Posterior cingulate gyrus (tissue), 11 donors: ENCODE measurements around the gene ATXN1.

ENCODE experiments used
- DNase-seq, 10 donors: peaks; one replicate each; pipeline versions ENCODE4 v3.0.0 to v3.0.0-alpha.2; 2020 to 2021; ENCODE audit warnings: mixed read lengths in 3 of 10
- intact Hi-C: fragments of 100-400 bp; cut with DNase I; formaldehyde crosslinking; loops from one replicate; pipeline ENCODE4 v1.15.1; 2023

The ATXN1 gene

DNA sequence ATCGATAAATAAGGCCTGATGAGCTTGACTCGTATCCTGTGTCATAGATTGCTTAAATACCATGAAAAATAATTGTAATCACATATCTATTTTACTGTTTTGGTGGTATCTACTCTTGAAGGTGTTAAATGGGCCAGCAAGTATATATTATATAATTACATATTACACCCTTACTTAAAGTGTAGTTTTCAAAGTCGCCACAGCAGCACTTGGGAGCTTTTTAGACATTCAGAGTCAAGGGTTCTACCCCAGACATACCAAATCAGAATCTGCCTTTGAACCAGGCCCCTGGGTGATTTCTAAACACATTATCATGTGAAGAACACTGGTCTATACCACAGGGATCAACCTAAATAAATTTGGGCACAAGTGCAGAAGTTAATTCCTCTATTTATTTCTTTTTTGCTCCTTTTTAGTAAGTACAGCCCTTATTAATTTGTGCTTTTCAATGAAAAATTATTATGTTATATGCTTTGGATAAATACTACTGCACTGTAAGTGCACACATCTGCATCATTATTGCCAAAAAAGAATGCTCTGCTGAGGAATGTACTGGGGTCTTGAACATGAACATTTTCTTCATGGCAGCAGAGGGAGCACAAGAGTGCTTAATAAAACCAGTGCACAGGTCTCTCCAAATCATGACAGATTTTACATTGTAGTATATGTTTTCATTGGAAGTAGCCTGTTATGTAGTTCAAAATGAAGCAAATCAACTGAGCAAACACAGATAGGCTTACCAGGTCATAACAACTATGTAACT, 3.1 kb upstream of the ATXN1 start:
- intact Hi-C loops = loop anchor here (5.0 kb wide), 1 partner anchor 203 kb away; no protein-coding TSS in a partner anchor
- DNase-seq = no peak

DNA sequence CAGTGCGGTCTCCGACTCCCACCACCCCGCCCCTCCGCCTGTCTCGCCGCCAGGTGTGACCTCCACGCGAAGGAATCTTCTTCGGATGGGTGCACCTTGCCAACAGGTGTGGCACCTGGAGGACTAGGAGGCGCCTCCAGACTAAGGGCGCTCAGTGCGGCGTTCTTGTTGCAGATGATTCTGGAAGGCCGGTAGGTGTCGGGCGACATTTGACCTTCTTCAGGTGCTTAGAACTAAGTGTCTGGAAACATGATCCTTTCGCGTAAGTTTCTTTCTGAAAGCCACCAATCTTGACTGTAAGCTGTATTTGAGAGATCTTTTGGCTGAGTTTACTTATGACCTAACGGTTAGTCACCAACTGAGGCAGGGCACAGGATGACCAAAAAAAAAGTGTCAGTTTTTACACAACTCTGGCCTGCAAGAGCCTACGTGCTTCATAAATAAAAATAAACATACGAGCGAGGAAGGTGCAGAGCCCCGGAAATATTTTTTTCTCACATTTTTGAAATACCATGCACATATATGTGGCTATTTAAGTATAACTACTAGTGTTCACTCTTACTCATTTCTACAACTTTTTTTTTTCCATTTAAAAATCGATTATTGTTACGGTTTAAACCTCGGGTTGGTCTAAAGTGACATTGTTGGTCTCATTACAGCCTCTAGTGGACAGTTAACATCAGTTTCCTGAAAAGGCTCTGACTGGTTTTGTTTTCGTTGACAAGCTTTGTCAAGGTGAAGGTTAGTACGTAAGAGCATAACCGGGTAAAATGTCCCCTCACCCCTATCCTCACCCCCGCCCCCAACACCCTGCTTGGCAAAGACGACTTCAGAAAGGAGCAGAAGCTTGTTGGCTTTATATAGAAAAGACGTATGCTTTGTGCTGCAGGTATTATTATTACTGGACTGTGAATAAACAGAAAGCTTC, 1.6 kb upstream of the ATXN1 start:
- peak in 2 of 10 donors; percentile 73 to 76 for DNase-seq

DNA sequence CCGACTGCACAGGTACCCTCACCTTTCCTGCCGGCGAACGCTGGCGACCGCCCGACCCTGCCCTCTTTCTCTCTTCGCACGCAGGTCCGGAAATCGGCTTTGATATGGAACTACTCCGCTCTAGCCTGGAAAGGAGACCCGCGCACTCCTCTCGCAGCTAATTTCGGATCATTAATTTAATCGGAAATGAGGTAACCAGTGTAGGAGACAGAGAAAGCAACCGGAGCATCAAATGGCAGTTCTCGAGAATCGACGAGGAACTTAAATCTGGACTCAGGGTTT, 949 bp upstream of the ATXN1 start:
- intact Hi-C loops = loop anchor here (2.0 to 5.0 kb wide), 2 partner anchors 205 to 429 kb away; no protein-coding TSS in a partner anchor
- no peak for DNase-seq

More for the DNA sequence above, 1.6 kb upstream of the ATXN1 start:
- intact Hi-C loops = loop anchor here (1.0 to 5.0 kb wide), 3 partner anchors 204 to 430 kb away; no protein-coding TSS in a partner anchor

DNA sequence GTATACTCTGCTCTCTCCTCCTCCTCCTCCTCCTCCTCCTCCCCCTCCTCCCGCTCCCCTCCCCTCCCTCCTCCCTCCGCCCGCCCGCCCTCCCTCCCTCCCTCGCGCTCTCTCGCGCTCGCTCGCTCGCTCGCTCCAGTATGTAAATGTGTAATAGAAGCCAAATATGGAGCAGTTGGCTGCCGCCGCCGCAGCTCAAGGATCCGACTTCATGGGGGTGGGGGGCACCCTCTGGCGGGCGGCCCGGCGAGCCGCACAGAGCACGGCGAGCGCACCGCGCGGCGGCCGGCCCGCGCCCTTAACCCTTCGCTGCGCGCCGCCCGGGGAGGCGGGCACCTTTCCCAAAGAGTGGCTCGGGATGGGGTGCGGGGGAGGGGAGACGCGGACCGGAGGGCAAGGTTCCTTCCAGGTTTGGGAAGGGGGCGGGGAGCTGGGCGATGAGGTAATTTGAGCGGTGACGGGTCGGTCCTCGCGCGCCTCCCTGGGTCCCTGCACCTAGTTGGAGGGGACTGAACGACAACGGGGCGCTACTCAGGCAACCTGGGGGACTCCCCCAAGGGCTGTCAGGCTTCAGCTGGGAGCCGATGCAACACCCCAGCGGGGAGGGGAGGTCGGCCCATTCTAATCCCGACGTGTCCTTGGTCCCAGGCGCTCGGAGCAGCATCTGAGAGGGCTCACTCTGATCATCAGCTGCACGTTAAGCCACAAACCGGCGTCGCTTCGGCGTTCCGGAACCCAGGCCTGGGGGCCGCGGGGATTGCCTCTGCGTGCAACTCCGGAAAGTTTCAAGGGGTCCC, 409 bp upstream of the ATXN1 start:
- intact Hi-C loops = loop anchor here (2.0 to 5.0 kb wide), 2 partner anchors 206 to 429 kb away; no protein-coding TSS in a partner anchor
- DNase-seq = peak; percentile 57 to 96 (median 76)

DNA sequence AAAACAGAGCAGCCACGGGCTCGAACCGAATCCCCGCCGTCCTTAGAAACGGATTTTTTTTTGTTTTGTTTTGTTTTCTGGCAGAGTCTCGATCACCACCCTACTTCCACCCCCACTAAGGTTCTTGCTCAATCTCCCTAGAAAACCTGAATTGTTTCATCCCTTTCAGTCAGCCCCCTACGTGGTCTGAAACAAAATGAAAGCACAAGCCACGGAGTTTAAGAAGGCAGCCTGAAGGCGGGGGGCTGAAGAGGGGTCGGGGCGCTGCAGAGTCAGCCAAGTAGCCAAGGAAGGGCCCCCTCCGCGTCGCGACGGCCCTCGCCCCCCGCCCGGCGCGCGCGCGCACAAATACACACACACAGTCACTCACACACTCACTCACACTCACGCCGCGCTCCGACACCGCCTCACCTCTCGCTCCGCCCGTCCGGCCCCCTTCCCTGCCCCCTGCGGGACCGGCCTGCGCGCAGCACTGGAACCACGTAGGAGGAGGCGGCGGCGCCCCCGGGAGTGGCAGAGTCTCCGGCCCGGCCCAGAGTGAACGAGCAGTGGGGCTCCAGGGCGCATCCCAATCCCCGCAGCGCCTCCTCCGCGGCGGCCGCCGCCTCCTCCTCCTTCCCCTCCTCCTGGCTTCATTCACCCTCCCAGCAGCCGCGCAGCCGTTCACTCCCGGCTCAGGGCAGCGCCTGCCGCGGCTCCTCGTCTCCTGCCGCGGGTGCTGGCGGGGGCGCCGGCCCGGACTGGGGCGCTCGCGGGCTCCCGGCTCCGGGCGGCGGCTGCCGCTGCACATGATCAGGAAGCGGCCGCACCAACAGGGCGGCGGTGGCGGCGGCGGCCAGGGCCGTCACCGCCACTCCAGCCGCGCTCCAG, 1.4 kb downstream of the ATXN1 start:
- DNase-seq = peak; percentile 73 to 97 (median 80)
- intact Hi-C loops = loop anchor here (5.0 to 10.0 kb wide), 2 partner anchors 125 to 207 kb away; no protein-coding TSS in a partner anchor

DNA sequence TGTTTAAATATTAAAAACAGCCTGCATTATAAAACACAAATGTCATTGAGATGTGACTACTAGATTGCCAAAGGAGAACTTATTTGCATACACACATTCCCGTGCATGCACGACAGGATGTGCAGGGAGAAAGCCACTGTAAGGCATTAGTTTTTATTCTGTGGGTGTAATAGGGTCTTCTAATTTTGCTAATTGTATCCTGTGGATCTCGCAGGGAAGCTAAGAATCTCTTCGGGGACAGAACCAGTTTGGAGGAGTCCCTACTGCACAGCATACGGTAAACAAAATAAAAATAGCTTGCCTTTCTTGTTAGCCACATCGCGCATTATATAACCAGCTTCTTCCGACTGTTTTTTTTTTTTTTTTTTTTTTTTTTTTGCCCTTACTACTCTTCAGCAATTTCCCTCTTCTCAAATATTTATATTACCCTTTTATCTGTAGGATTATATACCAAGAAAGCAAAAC, 2.0 kb downstream of the ATXN1 start:
- DNase-seq = no peak
- intact Hi-C loops = loop anchor here (10.0 kb wide), 1 partner anchor 124 kb away; no protein-coding TSS in a partner anchor

DNA sequence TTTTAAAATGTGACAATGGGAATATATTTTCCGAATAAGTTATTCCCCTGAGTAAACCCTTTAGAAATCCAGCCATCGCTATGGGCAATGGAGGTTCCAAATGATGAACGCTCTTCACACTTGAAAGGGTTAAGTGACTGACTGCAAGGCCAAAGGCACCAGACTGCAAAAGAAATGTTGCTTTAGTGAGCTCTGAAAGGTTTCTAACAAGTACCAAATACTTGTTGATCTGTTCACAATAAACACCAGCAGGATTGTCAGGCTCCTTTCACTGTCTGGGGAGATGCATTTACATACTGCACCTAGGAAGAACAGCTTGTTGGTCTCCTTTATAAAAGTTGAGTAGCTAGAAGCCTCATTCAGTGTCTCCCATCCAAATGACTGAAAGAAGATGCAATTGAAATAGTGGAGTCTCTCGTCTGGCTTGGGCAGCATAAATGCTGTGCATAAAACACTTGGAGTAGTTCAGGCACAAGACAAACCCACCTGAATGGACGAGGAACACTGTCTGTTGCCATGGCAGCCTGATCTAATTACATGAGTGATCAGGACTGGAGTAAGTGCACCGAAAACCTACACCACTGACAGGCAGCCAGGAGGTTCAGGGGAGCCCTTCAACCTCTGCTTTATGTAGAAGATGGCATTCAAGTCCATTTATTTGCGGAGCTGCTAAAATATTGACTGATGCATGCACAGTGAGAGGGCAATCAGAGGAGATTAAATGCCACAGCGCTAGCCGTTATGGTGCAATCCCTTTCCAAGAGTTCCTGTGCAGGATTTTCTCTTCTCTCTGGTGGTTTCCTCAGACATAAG, 2.9 kb downstream of the ATXN1 start:
- DNase-seq = peak in 1 of 10 donors; percentile 72
- intact Hi-C loops = loop anchor here (10.0 kb wide), 1 partner anchor 124 kb away; no protein-coding TSS in a partner anchor

DNA sequence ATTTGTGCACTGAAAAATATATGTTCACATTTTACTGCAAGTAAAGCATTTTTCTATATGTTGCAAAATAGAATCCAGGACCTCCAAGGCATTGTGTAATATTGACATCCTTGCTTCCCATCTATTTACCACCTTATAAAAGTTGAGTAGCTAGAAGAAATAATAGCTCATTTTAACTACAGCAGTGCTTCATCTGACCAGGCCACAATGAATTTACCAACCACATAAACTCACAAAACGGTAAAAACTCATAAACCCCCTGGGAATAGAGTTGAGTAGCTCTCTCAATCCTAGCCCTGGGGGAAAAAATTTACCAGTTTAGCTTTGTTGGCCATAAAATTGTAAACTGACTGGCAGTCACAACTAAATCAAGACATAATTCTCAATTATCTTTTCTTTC, 3.9 kb downstream of the ATXN1 start:
- intact Hi-C loops = loop anchor here (10.0 kb wide), 1 partner anchor 123 kb away; no protein-coding TSS in a partner anchor
- DNase-seq = no peak

DNA sequence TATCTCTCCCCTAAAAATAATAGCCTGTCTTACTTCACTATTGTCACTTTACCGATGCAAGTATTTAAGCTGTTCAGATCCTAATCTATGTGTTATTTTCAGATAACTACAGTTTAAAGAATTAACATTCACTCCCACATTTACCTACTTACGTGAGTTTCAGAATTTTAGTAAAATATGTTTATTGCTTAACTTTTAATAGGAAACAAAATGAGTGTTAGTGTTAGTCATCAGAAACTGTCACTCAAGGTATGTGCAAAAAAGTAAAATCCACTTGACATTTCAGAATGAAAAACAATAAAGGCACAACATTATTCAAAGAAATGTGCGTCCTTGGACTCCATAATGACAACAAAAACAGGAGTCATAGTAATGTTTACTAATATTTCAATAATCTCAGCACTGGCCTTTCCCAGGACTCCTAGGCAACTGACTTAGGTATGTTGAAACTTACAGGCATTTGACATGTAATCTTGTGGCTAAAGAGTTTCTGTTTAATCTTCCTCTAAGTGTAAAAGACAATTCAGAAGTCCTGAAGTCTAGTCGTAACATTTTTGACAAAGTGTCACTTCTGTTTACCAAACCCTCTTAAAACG, 4.5 kb downstream of the ATXN1 start:
- no peak for DNase-seq
- intact Hi-C loops = loop anchor here (10.0 kb wide), 1 partner anchor 122 kb away; no protein-coding TSS in a partner anchor

DNA sequence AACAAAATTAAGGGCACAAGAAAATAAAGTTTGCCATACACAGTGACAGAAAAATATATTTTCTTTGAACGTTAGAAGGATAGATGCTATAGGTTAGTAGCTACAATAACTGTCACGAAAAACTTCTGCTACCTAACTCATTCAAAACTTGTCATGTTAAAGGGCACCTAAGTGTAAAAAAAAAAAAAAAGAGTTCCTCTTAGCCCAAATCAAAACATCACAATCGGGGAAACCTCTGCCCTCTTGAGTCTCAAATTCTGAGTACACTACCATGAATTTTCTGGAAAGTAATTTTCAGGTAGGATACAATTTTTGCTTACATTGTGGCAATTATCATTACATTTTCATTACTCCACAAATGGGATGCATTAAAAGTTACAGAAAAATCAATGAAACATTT, 5.7 kb downstream of the ATXN1 start:
- intact Hi-C loops = loop anchor here (10.0 kb wide), 1 partner anchor 121 kb away; no protein-coding TSS in a partner anchor

DNA sequence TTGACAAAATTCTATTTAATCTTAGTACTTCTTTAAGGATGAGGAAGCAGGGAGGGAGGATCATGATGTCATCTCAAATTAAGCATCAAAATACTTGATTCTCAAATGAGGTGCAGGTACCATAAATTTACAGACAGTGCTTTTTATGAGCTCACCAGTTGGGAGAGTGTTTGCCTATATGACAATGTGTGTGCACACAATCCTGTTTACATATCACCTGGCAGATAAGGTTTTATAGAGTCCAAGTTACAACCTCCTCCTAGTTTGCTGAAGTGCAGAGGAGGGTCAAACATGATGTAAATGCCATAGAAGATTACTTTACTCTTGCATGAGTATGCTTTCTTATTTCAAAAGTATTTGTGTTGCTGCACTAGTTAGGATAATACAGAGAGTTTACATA, 6.4 kb downstream of the ATXN1 start:
- DNase-seq = no peak
- intact Hi-C loops = loop anchor here (10.0 kb wide), 1 partner anchor 120 kb away; no protein-coding TSS in a partner anchor

More for the DNA sequence above, 5.7 kb downstream of the ATXN1 start:
- no peak for DNase-seq

DNA sequence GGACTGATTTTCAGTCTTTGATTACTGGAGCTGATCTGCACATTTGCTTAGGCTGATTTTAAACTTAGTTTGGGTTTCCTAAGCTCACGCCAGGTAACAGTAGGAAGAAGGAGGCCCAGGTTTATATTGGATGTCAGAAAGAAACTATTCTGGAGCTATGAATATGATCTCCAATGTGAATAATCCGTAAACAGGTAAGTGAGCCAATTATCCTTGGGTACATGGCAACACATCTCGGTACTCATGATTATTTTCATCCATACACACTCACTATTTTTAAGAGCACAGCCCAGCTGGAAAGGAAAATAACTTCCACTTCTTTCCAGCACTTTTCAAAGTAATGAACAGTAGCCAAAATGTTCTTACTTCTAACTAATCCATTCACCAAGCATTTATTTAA, 7.0 kb downstream of the ATXN1 start:
- DNase-seq = no peak
- intact Hi-C loops = loop anchor here (10.0 kb wide), 1 partner anchor 119 kb away; no protein-coding TSS in a partner anchor

DNA sequence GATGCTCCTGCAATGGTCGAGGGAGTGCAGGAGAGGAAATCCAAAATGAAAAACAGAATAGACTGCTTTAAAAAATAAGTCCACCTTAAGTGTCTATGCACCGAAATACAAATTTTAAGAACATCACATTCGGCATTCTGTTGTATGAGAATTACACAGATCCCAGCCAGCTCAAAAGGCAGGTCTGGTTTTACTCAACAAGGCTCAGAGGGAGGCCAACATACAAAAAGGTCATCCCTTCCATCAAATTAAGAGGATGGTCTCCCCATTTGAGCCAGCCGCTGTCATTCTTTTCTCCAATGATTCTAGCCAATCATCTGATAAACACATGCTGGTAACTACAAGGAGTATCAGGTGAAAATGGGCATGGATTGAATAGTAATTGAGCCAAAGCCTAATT, 7.9 kb downstream of the ATXN1 start:
- DNase-seq = no peak
- intact Hi-C loops = loop anchor here (10.0 kb wide), 1 partner anchor 119 kb away; no protein-coding TSS in a partner anchor

DNA sequence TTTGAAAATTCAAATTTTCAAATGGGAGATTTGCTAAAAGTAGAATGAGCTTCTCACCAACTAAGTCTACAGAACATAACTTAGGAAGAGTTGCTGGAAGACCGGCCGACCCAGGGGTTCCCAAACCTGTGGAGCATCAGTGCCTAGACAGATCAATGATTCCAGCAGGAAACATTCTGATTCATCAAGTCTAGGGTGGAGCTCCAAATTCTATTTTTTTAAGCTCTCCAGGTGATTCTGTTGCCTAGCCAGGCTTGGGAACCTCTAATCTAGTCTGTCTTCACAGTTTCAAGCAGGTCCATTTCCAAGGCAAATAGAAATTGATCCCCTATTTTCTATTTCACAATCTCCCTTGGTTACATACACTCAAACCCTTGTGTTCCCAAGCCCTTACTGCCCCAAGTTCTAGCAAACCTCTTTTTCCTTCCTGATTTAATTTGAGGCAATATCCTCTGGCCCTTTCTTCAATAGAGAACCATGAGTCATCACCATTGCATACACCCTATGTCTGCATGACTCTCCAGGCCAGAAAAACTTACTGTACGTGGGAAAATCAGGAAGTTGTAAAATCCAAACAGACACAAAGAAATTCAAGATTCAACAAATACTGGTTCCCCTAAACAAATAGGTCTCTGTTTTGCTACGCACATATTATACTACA, 8.9 kb downstream of the ATXN1 start:
- no peak for DNase-seq
- intact Hi-C loops = loop anchor here (10.0 kb wide), 1 partner anchor 118 kb away; no protein-coding TSS in a partner anchor

DNA sequence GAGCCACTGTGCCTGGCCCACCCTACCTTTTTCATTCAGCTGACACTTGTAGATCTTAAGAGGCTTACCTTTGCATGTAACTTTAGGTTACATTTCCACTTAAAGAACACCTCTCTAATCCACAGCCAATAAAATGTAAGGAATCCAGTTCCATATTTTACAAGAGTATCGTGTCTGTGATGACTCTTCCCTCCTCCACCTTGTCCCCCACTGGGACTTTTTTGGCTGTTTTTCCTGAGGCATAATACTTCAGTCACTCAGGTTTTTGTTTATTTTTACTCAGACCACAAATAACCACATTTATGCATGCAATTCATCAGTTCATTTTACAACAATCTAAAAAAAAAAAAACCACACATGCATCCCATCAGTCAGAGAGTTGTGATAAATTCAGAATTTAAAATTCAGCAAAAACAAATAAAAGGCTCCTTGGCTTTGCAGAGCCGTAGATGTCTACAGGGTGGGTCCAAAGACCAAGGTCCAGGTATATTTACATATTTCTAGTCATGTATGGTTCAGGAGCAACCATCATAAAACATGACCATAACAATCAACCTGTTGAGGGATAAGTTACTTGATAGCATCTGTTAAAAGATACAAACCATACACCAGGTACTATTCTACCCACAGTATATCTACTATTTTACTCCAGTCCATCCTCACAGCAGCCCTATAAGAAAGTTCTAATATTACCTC, 9.9 kb downstream of the ATXN1 start:
- intact Hi-C loops = loop anchor here (10.0 kb wide), 1 partner anchor 117 kb away; no protein-coding TSS in a partner anchor
- no peak for DNase-seq

DNA sequence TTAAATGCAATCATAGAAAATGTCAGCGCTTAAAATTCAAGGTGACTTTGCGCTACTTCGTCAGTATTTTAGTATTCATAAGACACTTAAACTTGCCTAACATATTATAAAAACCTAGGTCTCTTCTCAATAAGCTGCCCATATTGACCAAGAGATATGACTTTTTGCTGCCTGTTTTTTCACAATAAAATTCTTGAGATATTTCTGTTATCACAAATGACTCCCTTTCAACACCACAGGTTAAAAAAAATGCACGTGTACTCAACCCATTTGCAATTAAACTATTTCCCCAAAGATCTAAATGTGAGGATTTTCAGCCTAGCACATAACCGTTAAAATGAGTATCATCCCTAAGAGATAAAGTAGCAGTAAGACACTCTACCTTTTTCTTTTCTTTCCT, 10.7 kb downstream of the ATXN1 start:
- DNase-seq = no peak
- intact Hi-C loops = loop anchor here (10.0 kb wide), 1 partner anchor 116 kb away; no protein-coding TSS in a partner anchor
